H4 (cell line): Measurements from ENCODE around the gene SH2D2A. TPM values are rescaled to one million over a fixed set of nuclear protein-coding genes. Genes with fewer than 3 reads are reported as not detected.

Experiments
- DNase-seq: peaks from one replicate; pipeline ENCODE4 v3.0.0-alpha.2; 2015; ENCODE audit warnings: low spot score
- total RNA-seq: library from RNA; depleted of rRNA; stranded (reverse); fragments of >200 nt; shearing (Covaris generic); gene quantifications from 2 replicates; pipeline ENCODE4 v1.2.3, GENCODE V29; 2014

The SH2D2A gene
- total RNA-seq, 1 experiment from 2014 or later: 2.5 TPM

- DNase-seq: no peak
These were observed 6.7 kb upstream of the SH2D2A start for GRCh38 chr1:156823210-156823790.

DNA sequence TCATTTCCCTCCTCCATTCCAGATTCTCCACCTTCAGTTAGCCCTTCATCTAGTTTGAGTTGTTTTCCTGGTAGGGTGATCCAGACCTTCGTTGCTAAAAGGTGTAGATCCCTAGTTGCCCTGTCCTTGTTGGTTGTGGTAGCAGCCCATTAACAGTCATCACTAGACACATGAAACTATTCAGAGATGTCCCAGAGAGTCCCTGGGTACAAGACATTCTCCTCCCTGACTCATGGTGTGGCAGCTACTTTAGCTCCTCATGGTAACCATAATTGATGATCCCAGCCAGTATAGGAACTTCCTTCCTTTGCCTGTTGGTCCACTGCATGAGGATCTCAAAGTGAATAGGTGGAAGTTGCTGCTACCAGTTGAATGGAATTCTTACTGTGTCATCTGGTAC, 6.0 kb upstream of the SH2D2A start:
- no peak for DNase-seq

DNA sequence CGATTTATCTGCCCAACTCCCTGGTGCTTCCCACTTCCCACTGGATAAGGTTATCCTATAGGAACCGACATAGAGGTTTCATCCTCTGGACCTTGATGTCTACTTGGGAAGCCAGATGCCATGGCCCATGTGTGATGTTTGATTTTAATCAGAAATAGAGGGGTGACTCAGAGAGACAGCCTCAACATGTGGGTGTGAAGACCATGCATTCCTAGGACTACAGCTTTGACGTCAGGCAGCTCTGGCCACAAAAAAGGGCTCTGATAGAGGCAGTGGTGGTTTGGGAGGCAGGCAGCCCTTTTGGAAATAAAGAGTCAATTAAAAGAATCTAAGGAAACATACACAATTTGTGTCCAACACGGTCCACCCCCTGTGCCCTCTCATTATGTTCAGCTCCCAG, 5.2 kb upstream of the SH2D2A start:
- DNase-seq: no peak

DNA sequence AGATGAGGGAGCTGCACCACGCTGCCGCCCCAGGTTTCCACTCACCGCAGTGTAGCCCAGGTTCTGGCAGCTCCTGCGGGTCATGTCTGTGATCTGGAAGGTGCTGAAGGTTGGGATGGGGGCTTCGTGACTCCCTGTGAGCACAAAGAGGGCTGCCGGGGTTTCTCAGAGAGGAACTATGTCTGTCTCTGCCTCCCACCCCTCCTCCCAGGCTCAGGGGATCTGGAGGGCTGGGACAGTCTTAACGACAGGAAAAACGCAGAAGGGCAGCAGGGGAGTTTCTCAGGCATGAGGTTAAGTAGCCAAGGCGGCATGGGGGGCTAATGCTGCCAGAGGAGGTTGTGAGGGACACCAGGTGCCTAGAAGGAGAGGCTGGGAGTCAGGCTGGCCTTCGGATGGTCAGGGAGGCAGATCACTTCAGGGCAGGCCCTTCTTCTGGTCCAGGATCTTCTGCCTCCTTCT, 656 bp downstream of the SH2D2A start:
- DNase-seq: no peak

DNA sequence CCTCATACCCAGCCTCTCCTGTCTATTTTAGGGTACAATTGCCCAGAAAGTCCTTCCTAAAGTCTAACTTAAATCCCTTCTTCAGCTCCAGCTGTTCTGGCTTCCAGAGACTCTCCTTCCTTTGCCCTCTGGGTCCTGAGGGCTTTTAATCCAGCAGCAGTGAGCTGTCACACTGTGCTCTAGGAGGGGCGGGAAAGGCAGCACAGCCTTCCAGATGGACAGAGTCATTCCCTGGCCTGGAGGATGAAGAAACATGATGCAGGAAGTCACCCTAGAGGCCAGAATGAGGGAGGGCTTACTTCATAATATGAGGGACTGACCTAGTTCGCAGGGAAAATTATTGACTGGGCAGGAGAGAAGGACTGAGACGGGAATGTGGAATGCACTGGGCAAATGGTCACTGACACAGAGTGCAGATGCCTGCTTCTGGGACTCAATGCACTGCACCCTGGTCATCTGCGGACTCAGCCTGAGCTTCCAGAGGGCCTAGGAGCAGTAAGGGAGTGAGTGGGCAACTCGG, 1.3 kb downstream of the SH2D2A start:
- DNase-seq: peak; percentile 52

DNA sequence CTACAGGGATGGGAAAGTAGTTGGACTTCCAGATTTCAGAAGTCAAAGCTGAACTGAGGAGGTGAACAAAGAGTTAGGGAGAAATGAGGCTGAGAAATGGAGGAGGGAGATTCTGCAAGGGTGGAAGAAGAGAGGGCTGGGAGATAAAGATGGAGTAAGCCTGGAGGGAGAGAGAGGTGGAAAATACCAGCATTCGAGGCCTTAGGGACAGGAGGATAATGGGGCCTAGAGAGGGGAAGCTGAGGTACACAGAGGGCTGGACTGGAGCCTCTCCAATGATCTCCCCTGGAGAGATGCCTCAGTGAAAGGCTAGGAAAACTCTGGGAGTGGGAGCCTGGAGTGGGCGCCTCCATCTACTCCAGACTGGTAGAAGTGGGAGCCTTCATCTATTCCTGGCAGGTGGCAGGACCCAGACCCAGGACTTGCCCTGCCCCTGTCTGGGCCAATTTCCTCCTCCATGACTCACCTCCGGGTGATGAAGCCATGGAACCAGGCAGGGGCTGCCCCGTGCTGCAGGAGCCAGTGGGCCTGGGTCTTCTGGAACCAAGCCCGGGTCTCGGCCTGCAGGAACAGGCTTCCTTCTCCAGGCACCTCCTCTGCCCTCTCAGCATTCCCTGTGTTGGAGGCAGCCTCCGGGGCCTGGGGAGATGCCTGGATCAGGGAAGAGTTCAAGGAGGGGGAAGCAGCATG, 1.9 kb downstream of the SH2D2A start:
- no peak for DNase-seq

DNA sequence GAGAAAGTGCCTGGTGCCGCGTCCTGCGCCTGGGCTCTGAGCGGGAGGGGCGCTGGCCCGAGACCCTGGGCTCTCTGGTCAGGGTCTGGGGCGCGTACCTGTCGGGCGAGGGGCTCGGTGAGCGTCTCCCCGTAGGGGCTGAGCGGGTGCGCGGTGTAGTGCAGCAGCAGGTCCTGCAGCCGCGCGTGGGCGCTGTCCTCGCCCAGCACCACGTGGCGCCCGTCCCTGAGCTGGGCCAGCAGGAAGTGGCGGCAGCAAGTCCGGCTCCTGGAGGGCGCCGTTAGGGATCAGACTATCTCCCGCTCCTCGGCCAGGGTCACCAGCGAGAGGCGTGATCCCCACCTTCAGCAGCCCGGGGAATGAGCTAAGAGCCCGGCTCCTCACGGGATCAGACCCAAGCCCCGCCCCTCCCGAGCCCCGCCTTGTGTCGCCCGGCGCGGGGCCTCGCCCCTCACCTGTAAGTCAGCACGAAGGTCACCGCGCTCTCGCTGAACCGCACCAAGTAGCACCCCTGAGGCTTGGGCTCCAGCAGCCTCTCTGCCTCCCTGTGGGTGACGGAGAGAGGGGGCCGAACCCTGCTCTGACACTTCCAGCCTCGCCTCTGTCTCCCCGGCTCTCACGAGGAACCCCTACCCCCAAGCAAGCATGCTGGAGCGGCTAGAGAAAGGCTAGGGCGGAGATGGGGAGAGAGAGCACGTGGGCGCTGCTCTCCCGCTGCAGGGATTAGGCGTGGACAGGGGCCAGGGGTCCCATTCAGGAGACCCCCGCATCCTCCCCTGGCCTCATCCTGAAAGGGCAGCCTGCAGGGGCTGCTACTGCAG, 2.7 kb downstream of the SH2D2A start:
- no peak for DNase-seq

- no peak for DNase-seq
These were observed 3.4 kb downstream of the SH2D2A start for GRCh38 chr1:156813298-156813697.

- no peak for DNase-seq
These were observed 4.2 kb downstream of the SH2D2A start for GRCh38 chr1:156812293-156812990.

- DNase-seq: no peak
These were observed 5.5 kb downstream of the SH2D2A start for GRCh38 chr1:156811168-156811567.

DNA sequence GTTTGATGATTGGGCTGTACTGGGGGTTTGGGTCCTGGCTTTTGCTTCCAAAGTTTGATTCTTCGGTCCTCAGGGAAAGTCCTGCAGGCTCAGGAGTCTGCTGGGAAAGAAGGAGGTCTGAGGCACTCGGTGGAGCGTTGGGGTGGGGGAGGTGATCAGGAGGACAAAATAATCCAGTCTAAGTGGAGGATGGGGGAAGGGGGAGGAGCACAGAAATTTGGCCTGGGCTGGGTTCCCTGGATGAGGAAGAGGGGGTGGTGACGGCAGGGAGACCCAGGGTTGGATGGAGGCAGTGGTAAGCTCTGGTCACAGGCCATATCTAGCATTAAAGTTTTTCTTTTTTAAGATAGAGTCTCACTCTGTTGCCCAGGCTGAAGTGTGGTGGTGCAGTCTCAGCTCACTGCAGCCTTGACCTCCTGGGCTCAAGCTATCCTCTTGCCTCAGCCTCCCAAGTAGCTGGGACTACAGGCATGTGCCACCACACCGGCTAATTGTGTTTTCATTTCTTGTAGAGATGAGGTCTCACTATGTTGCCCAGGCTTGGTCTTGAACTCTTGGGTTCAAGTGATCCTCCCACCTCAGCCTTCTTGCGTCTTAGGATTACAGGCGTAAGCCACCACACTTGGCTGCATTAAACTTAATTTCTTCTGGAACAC, 6.8 kb downstream of the SH2D2A start:
- no peak for DNase-seq

GRCh38 chr1:156809281-156809680, 7.4 kb downstream of the SH2D2A start:
- DNase-seq: no peak

- DNase-seq: no peak
These were observed 8.2 kb downstream of the SH2D2A start for GRCh38 chr1:156808186-156809030.

- no peak for DNase-seq
These were observed 9.0 kb downstream of the SH2D2A start for GRCh38 chr1:156807627-156808026.

DNA sequence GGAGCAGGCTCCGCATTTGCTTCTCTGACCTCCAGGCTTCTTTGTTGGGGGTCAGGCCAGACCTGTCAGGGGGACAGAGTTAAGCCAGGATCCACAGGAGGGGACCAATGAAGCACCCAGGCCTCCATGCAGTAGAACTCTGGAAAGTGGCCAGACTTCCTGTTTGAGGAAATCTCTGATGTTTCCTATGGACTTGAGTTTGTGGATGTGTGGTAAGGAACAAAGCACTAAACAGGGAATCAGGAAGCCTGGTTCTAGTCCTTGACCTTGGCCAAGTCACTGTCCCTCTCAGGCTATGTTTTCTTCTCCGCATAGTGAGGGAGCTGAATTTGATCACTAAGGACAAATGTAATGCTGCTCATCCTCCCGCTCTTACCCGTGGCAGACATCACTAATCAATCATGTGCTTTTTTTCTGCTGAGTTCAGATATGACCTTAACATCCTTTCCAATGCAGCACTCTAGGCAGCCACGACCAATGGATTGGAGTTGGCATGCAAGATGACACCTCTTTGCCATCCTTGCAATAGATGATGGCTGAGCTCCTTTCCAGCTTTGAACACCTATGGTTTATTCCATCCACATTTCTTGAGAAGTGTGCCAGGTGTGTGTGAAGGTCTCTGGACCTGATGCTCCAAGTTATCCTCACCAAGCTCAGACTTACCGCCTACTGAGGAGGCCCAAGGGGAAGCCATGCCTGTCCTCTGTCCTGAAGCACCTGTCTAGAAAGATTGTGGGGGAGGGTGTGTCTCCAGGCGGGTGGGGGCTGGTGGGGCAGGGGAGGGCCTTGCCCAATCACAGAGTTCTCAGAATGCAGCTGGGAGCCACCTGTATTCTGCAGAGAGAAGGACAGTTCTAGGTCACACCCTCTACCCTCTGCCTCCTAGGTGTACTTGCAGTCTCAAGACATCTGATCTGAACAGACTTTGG, 9.9 kb downstream of the SH2D2A start:
- no peak for DNase-seq

GRCh38 chr1:156805766-156806511, 10.7 kb downstream of the SH2D2A start:
- peak; percentile 46 for DNase-seq

GRCh38 chr1:156804572-156805243, 11.9 kb downstream of the SH2D2A start:
- peak; percentile 69 for DNase-seq

DNA sequence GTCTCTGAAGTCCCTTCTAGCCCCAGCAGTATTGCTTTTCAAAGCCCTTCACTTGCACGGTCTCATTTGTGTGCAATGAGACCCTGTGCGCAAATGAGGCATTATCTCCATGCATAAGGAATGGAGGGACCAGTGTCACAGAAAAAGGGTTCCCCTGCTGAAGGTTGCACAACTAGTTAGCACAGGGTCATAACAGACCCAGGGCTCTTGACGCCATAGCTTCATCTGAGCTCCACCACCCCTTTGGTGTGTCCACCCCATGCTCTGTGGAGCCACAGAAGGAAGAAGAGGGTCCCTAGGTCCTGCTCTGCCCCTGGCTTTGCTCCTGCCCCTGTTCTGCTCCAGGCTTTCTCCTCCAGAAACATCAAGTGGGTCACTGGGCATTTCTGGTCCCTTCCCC, 12.6 kb downstream of the SH2D2A start:
- no peak for DNase-seq
